ENCODE measurements around the gene TCTA.

Gene TCTA

DNA sequence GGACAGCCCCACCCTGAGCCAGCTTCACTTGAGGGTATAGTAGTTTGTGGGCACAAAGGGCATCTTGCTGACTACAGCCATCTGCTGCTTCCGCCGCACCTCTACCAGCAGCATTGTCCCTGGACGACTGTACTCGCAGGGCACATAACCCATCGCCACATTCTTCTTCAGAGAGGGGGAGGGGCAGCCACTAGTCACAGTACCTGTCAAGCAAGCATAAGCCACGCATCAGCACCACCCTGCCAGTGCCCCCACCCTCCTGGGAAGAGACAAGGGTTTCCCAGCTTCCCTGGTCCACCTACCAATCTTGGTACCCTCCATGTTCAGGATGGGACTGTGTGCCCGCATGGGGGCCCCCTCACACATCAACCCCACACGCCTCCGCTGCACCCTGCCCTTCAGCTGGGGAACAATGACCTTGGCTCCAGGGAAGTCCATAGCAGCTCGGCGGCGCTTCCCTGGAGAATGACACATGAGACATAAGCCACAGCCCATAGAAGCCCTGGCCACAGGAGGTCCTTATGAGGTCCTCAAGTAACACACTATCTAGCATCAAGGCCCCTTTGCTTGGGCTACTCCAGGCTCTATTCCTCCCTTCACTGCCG is 5.4 kb downstream of the TCTA start:
- H3K4me3 ChIP-seq (ENCODE audit: low read length) = no peak overlapping the region
- TF ChIP-seq ZNF274 (IDR thresholded peaks at IDR 0.05; ENCODE audit: low read depth, low read length) = no peak

DNA sequence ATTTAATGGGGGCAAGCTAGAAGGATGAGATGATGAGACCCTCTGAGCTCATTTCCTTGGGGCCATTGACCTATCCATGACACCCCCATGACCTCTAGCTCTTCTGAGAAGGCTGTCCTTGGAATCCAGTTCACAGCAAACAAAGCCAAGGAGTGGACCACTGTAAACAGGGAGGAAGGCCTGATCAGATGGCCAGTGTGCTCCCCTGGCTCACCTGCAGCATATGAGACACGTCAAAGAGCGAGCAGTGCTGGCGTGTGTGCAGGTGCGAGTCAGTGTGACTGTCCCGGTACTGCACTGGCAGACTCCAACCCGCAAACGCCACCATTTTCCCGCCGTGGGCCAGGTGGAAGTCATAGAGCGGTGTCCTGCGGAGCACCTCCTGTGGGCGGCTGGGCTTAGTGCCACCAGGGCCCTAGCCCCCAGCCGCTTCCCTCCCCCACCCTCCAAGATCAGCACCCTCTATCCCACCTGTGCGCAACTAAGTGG is 9.7 kb downstream of the TCTA start:
- H3K4me3 ChIP-seq (ENCODE audit: low read length) = no peak overlapping the region
- no peak for TF ChIP-seq ZNF274 (IDR thresholded peaks at IDR 0.05; ENCODE audit: low read depth, low read length)

DNA sequence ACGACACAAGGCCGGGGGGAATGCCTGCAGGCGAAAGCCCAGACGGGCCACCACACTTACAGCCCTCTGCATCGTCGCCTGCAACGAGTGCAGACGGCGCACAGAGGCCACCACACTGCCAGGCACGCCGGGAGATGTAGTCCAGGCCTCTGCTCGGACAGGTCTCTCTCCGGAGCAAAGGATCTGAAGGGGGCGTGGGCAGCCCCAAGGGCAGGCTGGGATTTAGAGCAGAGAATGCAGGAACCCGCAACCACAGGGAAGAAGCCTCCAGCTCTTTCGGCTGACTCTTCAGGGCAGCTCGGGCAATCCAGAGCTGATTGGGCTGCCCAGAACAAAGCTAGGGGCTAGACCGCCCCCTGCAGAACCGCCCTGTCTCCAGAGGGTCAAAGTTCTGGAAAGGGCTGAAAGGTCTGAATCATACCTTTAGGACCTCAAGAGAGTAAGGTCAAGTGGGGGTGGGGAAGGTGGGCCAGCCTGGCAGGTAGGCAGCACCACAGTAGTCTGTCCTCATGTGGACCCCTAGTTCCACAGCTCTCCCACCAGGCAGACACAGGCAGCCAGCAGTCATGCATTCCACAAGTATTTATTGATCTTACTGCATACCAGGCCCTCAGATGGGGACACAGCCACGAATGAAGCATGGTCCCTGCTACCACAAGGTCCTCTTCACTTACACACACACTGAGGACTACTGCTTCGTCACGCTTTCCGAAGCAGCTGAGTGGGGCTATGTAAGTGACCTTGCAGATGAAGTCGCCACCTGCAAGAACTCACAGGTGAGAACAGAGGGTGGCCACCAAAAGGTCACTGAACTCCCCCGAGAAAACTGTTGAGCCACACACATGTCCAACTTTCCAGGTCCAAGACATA is 10.4 kb downstream of the TCTA start, which contains the start of gene AMT:
TSS of gene AMT (minus strand) at position 95 of the 870 bp plus-strand sequence. CDS start at position 72, 23 bp downstream.
- no peak within 1 kb of the TSS for H3K4me3 ChIP-seq (ENCODE audit: low read length)
- TF ChIP-seq ZNF274 (IDR thresholded peaks at IDR 0.05; ENCODE audit: low read depth, low read length) = no peak

DNA sequence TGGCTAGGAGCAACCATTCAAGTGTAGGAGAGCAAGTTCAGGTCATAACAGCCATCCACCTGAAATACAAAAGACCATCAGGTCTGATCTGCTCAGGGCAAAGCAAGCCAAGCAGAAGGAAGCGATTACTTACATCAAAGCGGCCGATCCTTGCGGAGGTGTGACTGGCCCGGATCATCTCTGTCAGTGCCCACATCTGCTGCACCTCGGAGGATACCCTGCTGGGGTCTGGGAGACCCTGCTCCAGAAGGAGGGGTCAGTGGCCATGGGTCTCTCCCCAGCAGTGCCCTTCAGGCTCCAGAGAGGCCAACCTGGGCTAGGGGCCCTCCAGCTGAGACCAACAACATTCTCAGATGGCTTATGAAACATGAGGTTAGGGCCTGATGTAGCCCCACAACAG is 12.6 kb downstream of the TCTA start:
- H3K4me3 ChIP-seq (ENCODE audit: low read length) = no peak overlapping the region
- no peak for TF ChIP-seq ZNF274 (IDR thresholded peaks at IDR 0.05; ENCODE audit: low read depth, low read length)

DNA sequence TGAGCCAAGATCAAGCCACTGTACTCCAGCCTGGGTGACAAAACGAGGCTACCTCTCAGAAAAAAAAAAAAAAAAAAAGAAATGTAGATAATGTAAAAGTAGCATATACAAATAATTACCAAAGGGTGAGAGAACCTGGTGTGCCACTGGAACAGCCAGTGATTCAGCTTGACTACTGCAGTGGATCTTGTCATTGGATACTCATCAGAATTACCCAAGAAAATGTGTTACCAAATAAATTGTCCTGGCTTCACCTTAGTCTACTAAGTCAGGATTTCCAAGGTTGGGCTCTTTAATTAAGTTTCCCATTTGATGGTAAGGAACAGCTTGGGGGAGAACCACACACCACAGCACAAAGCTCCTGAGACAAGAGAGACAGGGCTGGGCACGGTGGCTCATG is 15.4 kb downstream of the TCTA start:
- no peak overlapping the region for H3K4me3 ChIP-seq (ENCODE audit: low read length)
- no peak for TF ChIP-seq ZNF274 (IDR thresholded peaks at IDR 0.05; ENCODE audit: low read depth, low read length)

DNA sequence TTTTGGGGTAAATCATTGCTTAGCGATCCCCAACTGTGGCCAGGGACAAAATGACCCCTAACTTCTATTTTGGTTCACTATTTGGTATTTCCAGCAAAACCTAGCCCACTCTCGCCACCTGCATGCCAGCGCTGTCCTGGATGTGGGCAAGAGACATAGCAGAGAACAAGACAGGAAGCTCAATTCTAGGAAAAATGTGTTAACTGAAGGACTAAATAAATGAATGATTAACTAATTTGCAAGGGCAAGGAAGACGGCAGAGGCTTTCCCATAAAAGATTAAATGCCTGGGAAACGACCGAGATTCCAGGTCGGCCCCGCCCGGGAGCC is 16.5 kb downstream of the TCTA start:
- TF ChIP-seq ZNF274 (IDR thresholded peaks at IDR 0.05; ENCODE audit: low read depth, low read length) = no peak

DNA sequence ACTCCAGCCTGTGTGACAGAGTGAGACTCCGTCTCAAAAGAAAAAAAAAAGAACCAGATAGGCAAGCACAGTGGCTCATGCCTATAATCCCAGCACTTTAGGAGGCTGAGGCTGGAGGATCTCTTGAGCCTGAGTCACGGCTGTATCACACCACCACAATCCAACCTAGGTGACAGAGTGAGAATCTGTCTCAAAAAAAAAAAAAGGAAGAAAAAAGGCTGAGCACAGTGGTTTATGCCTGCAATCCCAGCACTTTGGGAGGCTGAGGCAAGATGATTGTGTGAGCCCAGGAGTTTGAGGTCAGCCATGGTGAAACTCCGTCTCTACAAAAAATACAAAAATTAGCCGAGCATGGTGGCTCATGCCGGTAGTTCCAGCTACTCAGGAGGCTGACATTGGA is 22.5 kb downstream of the TCTA start:
- no peak overlapping the region for H3K4me3 ChIP-seq (ENCODE audit: low read length)
- TF ChIP-seq ZNF274 (IDR thresholded peaks at IDR 0.05; ENCODE audit: low read depth, low read length) = no peak

More for the DNA sequence above, 16.5 kb downstream of the TCTA start:
- peak overlapping the region; percentile 76 for H3K4me3 ChIP-seq (ENCODE audit: low read length)

DNA sequence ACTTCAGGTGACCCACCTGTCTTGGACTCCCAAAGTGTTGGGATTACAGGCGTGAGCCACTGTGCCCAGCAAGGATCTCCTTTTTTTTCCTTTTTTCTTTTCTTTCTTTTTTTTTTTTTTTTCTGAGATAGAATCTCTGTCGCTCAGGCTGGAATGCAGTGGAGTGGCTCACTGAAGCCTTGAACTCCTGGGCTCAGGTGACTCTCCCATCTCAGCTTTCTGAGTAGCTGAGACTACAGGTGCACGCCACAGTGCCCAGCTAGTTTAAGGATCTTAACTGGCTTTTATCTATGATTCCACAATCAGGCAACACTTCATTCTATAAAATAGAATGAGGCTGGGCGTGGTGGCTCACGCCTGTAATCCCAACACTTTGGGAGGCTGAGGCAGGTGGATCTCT is 33.2 kb downstream of the TCTA start:
- no peak for TF ChIP-seq ZNF274 (IDR thresholded peaks at IDR 0.05; ENCODE audit: low read depth, low read length)

DNA sequence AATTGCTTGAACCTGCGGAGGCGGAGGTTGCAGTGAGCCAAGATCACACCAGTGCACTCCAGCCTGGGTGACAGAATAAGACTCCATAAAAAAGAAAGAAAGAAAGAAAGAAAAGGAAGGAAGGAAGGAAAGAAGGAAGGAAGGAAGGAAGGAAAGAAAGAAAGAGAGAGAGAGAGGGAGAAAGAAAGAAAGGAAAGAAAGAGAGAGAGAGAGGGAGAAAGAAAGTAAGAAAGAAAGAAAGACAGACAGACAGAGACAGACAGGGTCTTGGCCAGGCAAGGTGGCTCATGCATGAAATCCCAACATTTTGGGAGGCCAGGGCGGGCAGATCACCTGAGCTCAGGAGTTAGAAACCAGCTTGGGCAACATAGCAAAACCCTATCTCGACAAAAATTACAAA is 41.4 kb downstream of the TCTA start:
- TF ChIP-seq ZNF274 (IDR thresholded peaks at IDR 0.05; ENCODE audit: low read depth, low read length) = no peak
- no peak overlapping the region for H3K4me3 ChIP-seq (ENCODE audit: low read length)

More for the DNA sequence above, 33.2 kb downstream of the TCTA start:
- no peak overlapping the region for H3K4me3 ChIP-seq (ENCODE audit: low read length)

DNA sequence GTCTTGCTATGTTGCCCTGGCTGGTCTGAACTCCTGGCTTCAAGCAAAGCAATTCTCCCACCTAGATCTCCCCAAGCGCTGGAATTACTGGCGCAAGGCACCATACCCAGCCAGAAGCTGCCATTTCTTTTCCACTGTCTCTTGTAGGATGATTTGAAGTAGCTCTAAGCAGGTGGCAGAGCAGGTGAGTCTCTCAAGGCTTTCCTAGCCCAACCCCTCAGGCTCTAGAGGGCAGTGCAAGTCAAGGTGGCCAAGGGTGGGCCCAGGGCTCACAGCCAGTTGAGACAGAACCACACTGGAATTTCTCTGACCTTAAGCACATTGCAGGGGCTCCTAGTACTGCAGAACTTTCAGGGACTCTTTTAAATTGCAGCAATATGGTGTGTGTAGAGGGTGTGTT is 42.2 kb downstream of the TCTA start:
- no peak overlapping the region for H3K4me3 ChIP-seq (ENCODE audit: low read length)
- no peak for TF ChIP-seq ZNF274 (IDR thresholded peaks at IDR 0.05; ENCODE audit: low read depth, low read length)

DNA sequence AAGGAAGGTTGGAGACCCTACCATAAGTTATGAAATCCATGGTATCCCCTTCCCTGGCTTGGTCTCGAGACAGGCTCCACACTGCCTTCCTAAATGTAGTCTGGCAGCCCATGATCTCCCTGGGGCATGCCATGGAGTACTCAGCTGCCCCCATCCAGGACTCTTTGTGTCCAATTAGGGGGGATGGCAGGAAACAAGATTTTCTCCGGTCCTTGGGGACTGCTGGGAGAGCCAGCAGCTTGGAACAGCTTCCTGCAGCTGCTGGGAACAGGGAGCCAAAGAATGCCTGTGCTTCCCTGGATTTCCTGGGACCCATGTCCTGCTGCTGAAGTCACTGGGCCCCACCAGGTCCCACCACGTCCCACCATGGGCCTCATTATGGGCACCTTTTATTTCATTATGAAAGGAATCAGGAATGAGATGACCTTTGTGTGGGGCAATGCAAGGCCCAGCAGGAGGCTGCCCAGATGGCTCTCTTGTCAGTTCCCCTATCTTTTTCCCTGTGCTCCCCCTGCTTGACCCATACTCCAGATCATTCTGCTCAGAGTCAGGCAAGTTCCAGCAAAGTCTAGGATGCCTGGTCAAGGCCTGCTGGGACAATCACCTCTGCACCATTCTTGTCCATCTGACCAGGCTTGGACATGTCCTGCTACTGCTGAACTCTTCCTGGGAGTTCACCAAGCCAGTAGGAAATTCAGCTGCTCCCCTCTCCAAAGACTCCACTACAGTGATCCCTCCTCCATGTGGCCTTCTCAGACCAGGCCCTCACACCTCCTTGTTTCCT is 42.9 kb downstream of the TCTA start:
- H3K4me3 ChIP-seq (ENCODE audit: low read length) = no peak overlapping the region
- TF ChIP-seq ZNF274 (IDR thresholded peaks at IDR 0.05; ENCODE audit: low read depth, low read length) = no peak

DNA sequence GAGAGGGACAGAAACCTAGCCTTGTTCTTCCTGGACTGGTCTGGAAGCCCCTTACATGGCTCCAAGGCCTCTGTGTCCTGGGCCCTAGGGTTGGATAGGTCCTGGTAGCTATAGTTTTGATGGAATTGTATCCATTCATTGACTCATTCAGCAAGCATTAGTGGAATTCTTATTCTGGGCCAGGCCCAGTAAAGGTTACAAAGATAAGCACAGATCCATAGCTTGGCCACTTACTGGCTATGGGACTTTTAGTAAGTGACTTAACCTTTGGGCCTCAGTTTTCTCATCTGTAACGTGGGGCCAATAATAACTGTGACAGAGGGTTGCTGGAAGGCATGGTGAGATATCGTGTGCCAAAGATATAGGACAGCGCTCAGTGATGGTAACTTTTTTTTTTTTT is 44.2 kb downstream of the TCTA start:
- H3K4me3 ChIP-seq (ENCODE audit: low read length) = no peak overlapping the region
- TF ChIP-seq ZNF274 (IDR thresholded peaks at IDR 0.05; ENCODE audit: low read depth, low read length) = no peak

DNA sequence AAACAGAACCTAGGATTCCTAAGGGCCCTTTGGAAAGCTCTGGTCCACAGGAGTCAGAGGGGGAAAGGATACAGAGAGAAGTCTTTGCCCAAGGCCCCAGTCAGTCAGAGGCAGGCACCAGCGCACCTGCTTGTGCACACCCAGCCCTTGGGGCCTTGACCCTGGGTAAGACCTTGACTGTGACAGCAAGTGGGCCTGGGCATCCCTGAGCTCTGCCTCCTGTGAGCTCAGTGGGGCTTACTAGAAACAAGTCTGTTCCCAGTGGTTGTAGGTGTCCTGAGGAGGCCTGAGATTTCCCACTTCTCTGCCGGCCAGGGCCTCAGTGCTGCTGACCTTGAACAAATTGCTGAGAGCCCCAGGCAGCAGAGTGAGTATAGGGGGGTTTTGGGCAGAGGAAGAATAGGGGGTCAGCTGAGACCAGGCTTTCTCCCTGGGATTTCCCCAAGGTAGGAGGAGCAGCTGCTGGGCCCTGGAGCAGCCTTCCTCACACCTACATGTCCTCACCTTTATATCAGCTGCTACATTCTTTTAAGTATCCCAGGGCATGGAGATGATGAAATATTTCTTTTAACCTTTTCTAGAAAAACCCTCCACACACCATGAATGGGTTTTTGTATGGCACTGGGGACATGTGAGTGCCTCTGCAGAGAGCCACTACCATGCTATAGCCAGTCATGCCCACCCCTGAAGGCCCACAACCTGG is 48.1 kb downstream of the TCTA start:
- no peak for TF ChIP-seq ZNF274 (IDR thresholded peaks at IDR 0.05; ENCODE audit: low read depth, low read length)
- H3K4me3 ChIP-seq (ENCODE audit: low read length) = no peak overlapping the region

DNA sequence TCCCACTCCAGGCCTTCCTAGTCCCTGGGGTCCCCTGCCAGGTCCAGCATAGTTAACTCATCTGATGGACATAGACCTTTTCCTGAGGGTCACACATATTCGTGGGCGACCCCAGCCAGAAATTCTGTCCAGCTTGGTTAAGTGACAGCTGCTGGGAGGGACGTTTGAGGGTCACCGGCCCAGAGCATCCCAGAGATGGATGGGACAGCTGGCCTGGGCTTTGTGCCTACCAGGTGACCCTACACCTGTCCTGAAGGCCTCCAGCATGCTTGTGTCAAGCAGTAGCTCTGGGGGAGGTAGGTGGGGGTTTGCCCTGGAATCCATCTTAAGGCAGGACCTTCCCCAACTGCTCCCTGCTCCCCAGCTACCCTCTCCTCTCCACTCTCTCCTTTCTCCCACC is 48.7 kb downstream of the TCTA start:
- TF ChIP-seq ZNF274 (IDR thresholded peaks at IDR 0.05; ENCODE audit: low read depth, low read length) = no peak
- H3K4me3 ChIP-seq (ENCODE audit: low read length) = no peak overlapping the region
